ENCODE results near the gene ZNF438. TPM values are rescaled to one million over a fixed set of nuclear protein-coding genes. Genes with fewer than 3 reads are reported as not detected.
"Not testable (repeated sequence)": the region's sequence is repeated elsewhere in the genome, so short reads cannot be mapped to it uniquely, and the experiment has no call there.

The ZNF438 gene
- total RNA-seq, 1 donor from 2014 or later: 3.2 TPM

- Mint-ChIP-seq H3K27ac (peak overlapping the region; percentile 85), H3K36me3 (ENCODE audit: low read depth) (peaks cover 16% of the 10 kb centered on the region), H3K27me3 (no peaks in the 10 kb centered on the region), H3K4me1 (peaks cover 17% of the 10 kb centered on the region), H3K9me3 (peaks cover 7% of the 10 kb centered on the region), H3K4me3 (peak overlapping the region; percentile 62)
- intact Hi-C loops (cut with micrococcal nuclease): loop anchor here (5.0 to 10.0 kb wide), 2 partner anchors 150 to 368 kb away; no protein-coding TSS in a partner anchor
- DNase-seq: peak; percentile 56
These were observed 46.9 kb downstream of the ZNF438 start for GRCh38 chr10:30984563-30985328.

- Mint-ChIP-seq H3K36me3 (ENCODE audit: low read depth) (peaks cover 18% of the 10 kb centered on the region), H3K4me1 (peaks cover 12% of the 10 kb centered on the region), H3K9me3 (peaks cover 14% of the 10 kb centered on the region), H3K27ac (peak overlapping the region; percentile 58)
- H3K4me3 Mint-ChIP-seq, H3K27me3 Mint-ChIP-seq: not testable (repeated sequence)
- intact Hi-C loops (cut with micrococcal nuclease): loop anchor here (10.0 kb wide), 1 partner anchor 152 kb away; no protein-coding TSS in a partner anchor
- peak; percentile 52 for DNase-seq
These were observed 48.5 kb downstream of the ZNF438 start for GRCh38 chr10:30983209-30983608.

- H3K27me3 Mint-ChIP-seq: no peaks in the 10 kb centered on the region
- peaks cover 9% of the 10 kb centered on the region for H3K4me1 Mint-ChIP-seq
- peak; percentile 40 for DNase-seq
- H3K36me3 Mint-ChIP-seq (ENCODE audit: low read depth): peaks cover 18% of the 10 kb centered on the region
- intact Hi-C loops (cut with micrococcal nuclease): loop anchor here (10.0 kb wide), 1 partner anchor 154 kb away; no protein-coding TSS in a partner anchor
- no peak overlapping the region for H3K4me3 Mint-ChIP-seq
- no peak overlapping the region for H3K27ac Mint-ChIP-seq
- peaks cover 14% of the 10 kb centered on the region for H3K9me3 Mint-ChIP-seq
These were observed 50.6 kb downstream of the ZNF438 start for GRCh38 chr10:30980951-30981616.

GRCh38 chr10:30979956-30980355, 51.7 kb downstream of the ZNF438 start:
- intact Hi-C loops (cut with micrococcal nuclease): loop anchor here (10.0 kb wide), 1 partner anchor 155 kb away; no protein-coding TSS in a partner anchor
- H3K27me3 Mint-ChIP-seq: no peaks in the 10 kb centered on the region
- no peak overlapping the region for H3K27ac Mint-ChIP-seq

GRCh38 chr10:30978843-30979242, 52.8 kb downstream of the ZNF438 start:
- Mint-ChIP-seq H3K27ac (no peak overlapping the region), H3K4me1 (peaks cover 4% of the 10 kb centered on the region), H3K36me3 (ENCODE audit: low read depth) (peaks cover 18% of the 10 kb centered on the region), H3K27me3 (no peaks in the 10 kb centered on the region), H3K4me3 (no peak overlapping the region), H3K9me3 (peaks cover 14% of the 10 kb centered on the region)
- intact Hi-C loops (cut with micrococcal nuclease): no loop called here
- DNase-seq: peak; percentile 18

More at GRCh38 chr10:30979956-30980355, 51.7 kb downstream of the ZNF438 start:
- H3K4me1 Mint-ChIP-seq: peaks cover 6% of the 10 kb centered on the region
- no peak overlapping the region for H3K4me3 Mint-ChIP-seq
- H3K9me3 Mint-ChIP-seq: peaks cover 14% of the 10 kb centered on the region
- DNase-seq: peak; percentile 25
- peaks cover 18% of the 10 kb centered on the region for H3K36me3 Mint-ChIP-seq (ENCODE audit: low read depth)

GRCh38 chr10:30977385-30977784, 54.3 kb downstream of the ZNF438 start:
- no peaks in the 10 kb centered on the region for H3K27me3 Mint-ChIP-seq
- H3K4me1 Mint-ChIP-seq: no peaks in the 10 kb centered on the region
- H3K27ac Mint-ChIP-seq: no peak overlapping the region
- H3K9me3 Mint-ChIP-seq: peaks cover 9% of the 10 kb centered on the region
- intact Hi-C loops (cut with micrococcal nuclease): no loop called here
- H3K4me3 Mint-ChIP-seq: no peak overlapping the region
- H3K36me3 Mint-ChIP-seq (ENCODE audit: low read depth): peaks cover 13% of the 10 kb centered on the region
- peak; percentile 45 for DNase-seq

GRCh38 chr10:30974773-30975415, 56.8 kb downstream of the ZNF438 start:
- intact Hi-C loops (cut with micrococcal nuclease): no loop called here
- H3K9me3 Mint-ChIP-seq: peaks cover 8% of the 10 kb centered on the region
- no peaks in the 10 kb centered on the region for H3K27me3 Mint-ChIP-seq
- DNase-seq: peak; percentile 36
- no peak overlapping the region for H3K4me3 Mint-ChIP-seq
- H3K27ac Mint-ChIP-seq: no peak overlapping the region
- H3K36me3 Mint-ChIP-seq (ENCODE audit: low read depth): peaks cover 6% of the 10 kb centered on the region
- H3K4me1 Mint-ChIP-seq: peaks cover 2% of the 10 kb centered on the region

- Mint-ChIP-seq H3K27me3 (no peaks in the 10 kb centered on the region), H3K36me3 (ENCODE audit: low read depth) (peaks cover 6% of the 10 kb centered on the region), H3K4me1 (peaks cover 5% of the 10 kb centered on the region)
These were observed 57.3 kb downstream of the ZNF438 start for GRCh38 chr10:30974355-30974754.

GRCh38 chr10:30973737-30974136, 57.9 kb downstream of the ZNF438 start:
- H3K27me3 Mint-ChIP-seq: no peaks in the 10 kb centered on the region
- H3K9me3 Mint-ChIP-seq: no peaks in the 10 kb centered on the region
- DNase-seq: peak; percentile 37
- H3K36me3 Mint-ChIP-seq (ENCODE audit: low read depth): peaks cover 6% of the 10 kb centered on the region
- H3K27ac Mint-ChIP-seq: no peak overlapping the region
- H3K4me3 Mint-ChIP-seq: no peak overlapping the region
- H3K4me1 Mint-ChIP-seq: peaks cover 6% of the 10 kb centered on the region
- intact Hi-C loops (cut with micrococcal nuclease): no loop called here

More at GRCh38 chr10:30974355-30974754, 57.3 kb downstream of the ZNF438 start:
- H3K9me3 Mint-ChIP-seq: peaks cover 3% of the 10 kb centered on the region
- intact Hi-C loops (cut with micrococcal nuclease): no loop called here
- no peak overlapping the region for H3K27ac Mint-ChIP-seq
- H3K4me3 Mint-ChIP-seq: no peak overlapping the region
- no peak for DNase-seq

- H3K9me3 Mint-ChIP-seq: no peaks in the 10 kb centered on the region
- H3K27ac Mint-ChIP-seq: no peak overlapping the region
- H3K36me3 Mint-ChIP-seq (ENCODE audit: low read depth): peaks cover 3% of the 10 kb centered on the region
- intact Hi-C loops (cut with micrococcal nuclease): no loop called here
- H3K4me1 Mint-ChIP-seq: peaks cover 9% of the 10 kb centered on the region
- no peak overlapping the region for H3K4me3 Mint-ChIP-seq
- DNase-seq: peak; percentile 39
- no peaks in the 10 kb centered on the region for H3K27me3 Mint-ChIP-seq
These were observed 60.8 kb downstream of the ZNF438 start for GRCh38 chr10:30970760-30971460.

- H3K4me3 Mint-ChIP-seq: no peak overlapping the region
- H3K4me1 Mint-ChIP-seq: peaks cover 18% of the 10 kb centered on the region
- H3K36me3 Mint-ChIP-seq (ENCODE audit: low read depth): peaks cover 11% of the 10 kb centered on the region
- peaks cover 9% of the 10 kb centered on the region for H3K9me3 Mint-ChIP-seq
- peak overlapping the region; percentile 11 for H3K27ac Mint-ChIP-seq
- DNase-seq: peak; percentile 38
- intact Hi-C loops (cut with micrococcal nuclease): no loop called here
- H3K27me3 Mint-ChIP-seq: no peaks in the 10 kb centered on the region
These were observed 63.0 kb downstream of the ZNF438 start for GRCh38 chr10:30968711-30969110.

- no peak overlapping the region for H3K4me3 Mint-ChIP-seq
- intact Hi-C loops (cut with micrococcal nuclease): no loop called here
- peak; percentile 28 for DNase-seq
- peaks cover 20% of the 10 kb centered on the region for H3K4me1 Mint-ChIP-seq
- no peaks in the 10 kb centered on the region for H3K27me3 Mint-ChIP-seq
- peaks cover 9% of the 10 kb centered on the region for H3K9me3 Mint-ChIP-seq
- H3K36me3 Mint-ChIP-seq (ENCODE audit: low read depth): peaks cover 10% of the 10 kb centered on the region
- no peak overlapping the region for H3K27ac Mint-ChIP-seq
These were observed 63.8 kb downstream of the ZNF438 start for GRCh38 chr10:30967650-30968410.
